SK-N-SH treated with all-trans-retinoic acid at 6 μM for 48 hours (cell line): Measurements from ENCODE around the gene C17orf107.

Source experiments
- ATAC-seq: fragments of 200-7000 bp; cut with Tn5 transposase; 3 replicates; pipeline ENCODE4 v1.9.1; 2020; ENCODE audit warnings: mild to moderate bottlenecking, moderate library complexity
- ARNTL ChIP-seq: fragments of 450-650 bp; formaldehyde crosslinking; IDR thresholded peaks from 2 replicates; pipeline ENCODE4 v1.5.0; 2020; ENCODE audit warnings: low read depth, mild to moderate bottlenecking, moderate library complexity, borderline replicate concordance
- BACH2 ChIP-seq: fragments of 250-450 bp; sonication (Bioruptor Pico); IDR thresholded peaks from 2 replicates; pipeline ENCODE4 v1.9.0; 2021; ENCODE audit warnings: mild to moderate bottlenecking, borderline replicate concordance
- CREB5 ChIP-seq: fragments of 250-450 bp; sonication (Bioruptor Pico); IDR thresholded peaks from 2 replicates; pipeline ENCODE4 v1.5.1; 2020; ENCODE audit warnings: low read depth, mild to moderate bottlenecking, moderate library complexity
- CSDC2 ChIP-seq: fragments of 250-450 bp; sonication (Bioruptor Pico); IDR thresholded peaks from 2 replicates; pipeline ENCODE4 v1.5.0; 2020; ENCODE audit warnings: mild to moderate bottlenecking, moderate library complexity
- CSRNP3 ChIP-seq: fragments of 250-450 bp; sonication (Bioruptor Pico); IDR thresholded peaks from 2 replicates; pipeline ENCODE4 v1.5.1; 2021; ENCODE audit warnings: mild to moderate bottlenecking, moderate library complexity
- ESRRG ChIP-seq: fragments of 250-450 bp; sonication (Bioruptor Pico); IDR thresholded peaks from 2 replicates; pipeline ENCODE4 v1.6.1; 2021; ENCODE audit warnings: mild to moderate bottlenecking
- GLIS3 ChIP-seq: fragments of 250-450 bp; sonication (Bioruptor Pico); IDR thresholded peaks from 2 replicates; pipeline ENCODE4 v1.5.0; 2020; ENCODE audit warnings: mild to moderate bottlenecking, moderate library complexity
- ISL1 ChIP-seq: fragments of 250-450 bp; sonication (Bioruptor Pico); IDR thresholded peaks from 2 replicates; pipeline ENCODE4 v2.1.2; 2022; ENCODE audit warnings: mild to moderate bottlenecking, moderate library complexity
- OSR1 ChIP-seq: fragments of 250-450 bp; sonication (Bioruptor Pico); IDR thresholded peaks from 2 replicates; pipeline ENCODE4 v1.8.0; 2022; ENCODE audit warnings: moderate library complexity, mild to moderate bottlenecking, inconsistent platforms
- PATZ1 ChIP-seq: fragments of 250-450 bp; sonication (Bioruptor Pico); IDR thresholded peaks from 2 replicates; pipeline ENCODE4 v1.8.0; 2020; ENCODE audit warnings: mild to moderate bottlenecking, moderate library complexity, borderline replicate concordance
- POU6F1 ChIP-seq: fragments of 250-450 bp; sonication (Bioruptor Pico); IDR thresholded peaks from 2 replicates; pipeline ENCODE4 v1.8.0; 2021; ENCODE audit warnings: low read depth, mild to moderate bottlenecking, moderate library complexity, borderline replicate concordance
- PPARA ChIP-seq: fragments of 250-450 bp; sonication (Bioruptor Pico); IDR thresholded peaks from 2 replicates; pipeline ENCODE4 v1.5.0; 2020; ENCODE audit warnings: mild to moderate bottlenecking, borderline replicate concordance
- RARB ChIP-seq: fragments of 250-450 bp; sonication (Bioruptor Pico); IDR thresholded peaks from 2 replicates; pipeline ENCODE4 v1.8.0; 2021; ENCODE audit warnings: mild to moderate bottlenecking, moderate library complexity
- SNAI2 ChIP-seq: fragments of 250-450 bp; sonication (Bioruptor Pico); IDR thresholded peaks from 2 replicates; pipeline ENCODE4 v1.5.0; 2020; ENCODE audit warnings: mild to moderate bottlenecking, moderate library complexity
- TCF4 ChIP-seq: fragments of 250-450 bp; sonication (Bioruptor Pico); IDR thresholded peaks from 2 replicates; pipeline ENCODE4 v1.8.0; 2021; ENCODE audit warnings: mild to moderate bottlenecking, moderate library complexity, borderline replicate concordance
- TSHZ2 ChIP-seq: fragments of 250-450 bp; sonication (Bioruptor Pico); IDR thresholded peaks from 2 replicates; pipeline ENCODE4 v1.5.0; 2020; ENCODE audit warnings: mild to moderate bottlenecking, moderate library complexity
- ZC3H10 ChIP-seq: fragments of 250-450 bp; sonication (Bioruptor Pico); IDR thresholded peaks from 2 replicates; pipeline ENCODE4 v1.5.1; 2021; ENCODE audit warnings: mild to moderate bottlenecking, moderate library complexity
- ZFP3 ChIP-seq: fragments of 250-450 bp; sonication (Bioruptor Pico); IDR thresholded peaks from 2 replicates; pipeline ENCODE4 v1.5.0; 2020; ENCODE audit warnings: mild to moderate bottlenecking, moderate library complexity
- ZFP30 ChIP-seq: fragments of 450-650 bp; formaldehyde crosslinking; IDR thresholded peaks from 2 replicates; pipeline ENCODE4 v1.5.0; 2022; ENCODE audit warnings: mild to moderate bottlenecking, moderate library complexity
- ZNF565 ChIP-seq: fragments of 450-650 bp; formaldehyde crosslinking; conservative IDR thresholded peaks from 2 replicates; pipeline ENCODE4 v1.5.0; 2020; ENCODE audit warnings: low read depth, mild to moderate bottlenecking, moderate library complexity
- ZNF8 ChIP-seq: fragments of 450-650 bp; formaldehyde crosslinking; IDR thresholded peaks from 2 replicates; pipeline ENCODE4 v1.5.0; 2020; ENCODE audit warnings: mild to moderate bottlenecking, moderate library complexity

The C17orf107 gene

GRCh38 chr17:4893721-4894560, 5.4 kb upstream of the C17orf107 start (continued):
- TF ChIP-seq ZC3H10 (CRISPR knock-in tag) (no peak), CSRNP3 (no peak), CREB5 (CRISPR knock-in tag) (no peak), PPARA (CRISPR knock-in tag) (no peak), POU6F1 (no peak), ZNF565 (CRISPR knock-in tag) (no peak)

GRCh38 chr17:4895121-4895520, 4.2 kb upstream of the C17orf107 start:
- no peak for TF ChIP-seq RARB (CRISPR knock-in tag)
- no peak for TF ChIP-seq TSHZ2 (CRISPR knock-in tag)
- TF ChIP-seq TCF4, result no peak
- TF ChIP-seq BACH2 (CRISPR knock-in tag), result no peak
- TF ChIP-seq PATZ1 (CRISPR knock-in tag), result no peak
- TF ChIP-seq ZNF8 (CRISPR knock-in tag), result no peak
- no peak for TF ChIP-seq ZFP3 (CRISPR knock-in tag)
- TF ChIP-seq GLIS3, result no peak
- TF ChIP-seq ISL1 (CRISPR knock-in tag), result no peak
- no peak for TF ChIP-seq ESRRG (CRISPR knock-in tag)
- TF ChIP-seq PPARA (CRISPR knock-in tag), result no peak
- TF ChIP-seq ARNTL (CRISPR knock-in tag), result no peak
- no peak for TF ChIP-seq ZFP30 (CRISPR knock-in tag)
- TF ChIP-seq SNAI2 (CRISPR knock-in tag), result no peak
- no peak for TF ChIP-seq OSR1 (CRISPR knock-in tag)
- no peak for TF ChIP-seq CSDC2 (CRISPR knock-in tag)
- no peak for TF ChIP-seq POU6F1
- TF ChIP-seq, all 23 proteins: peak for 0
- no peak for ATAC-seq
